ENCODE measurements around the gene MOSPD3.

DNA sequence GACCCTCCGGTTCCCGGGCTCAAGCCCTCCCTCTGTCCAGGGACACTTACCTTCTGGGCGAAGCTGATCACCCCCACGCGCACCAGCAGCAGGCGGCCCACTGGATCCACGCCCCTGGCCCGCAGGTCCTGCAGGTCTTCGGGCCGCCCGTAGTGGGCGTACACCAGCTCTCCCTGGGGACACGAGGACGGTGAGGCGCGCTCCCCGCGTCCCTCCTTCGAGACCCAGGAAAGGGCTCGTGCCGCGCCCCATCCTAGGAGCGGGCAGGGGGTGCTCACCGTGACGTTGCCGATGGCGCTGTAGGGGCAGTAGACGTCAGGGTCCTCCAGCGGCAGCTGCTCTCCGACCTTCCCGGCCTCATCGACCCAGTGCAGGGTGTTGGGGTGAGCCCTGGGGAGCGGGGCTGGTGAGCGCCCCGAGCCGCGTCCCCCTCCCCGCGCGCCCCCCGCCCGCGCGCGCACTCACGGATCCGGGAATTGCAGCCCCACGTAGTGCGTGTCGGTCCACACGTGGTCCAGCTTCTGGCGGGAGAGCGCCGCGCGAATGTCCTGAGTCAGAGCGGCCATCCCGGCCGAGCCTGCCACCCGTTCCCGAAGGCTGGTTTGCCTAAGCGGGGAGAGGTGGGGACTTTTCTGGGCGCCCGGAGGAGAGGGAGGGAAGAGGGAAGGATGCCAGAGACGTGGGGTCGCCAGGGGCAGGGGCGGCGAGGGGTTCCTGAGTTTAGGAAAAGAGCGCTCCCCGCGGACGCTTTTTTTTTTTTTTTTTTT is 20.8 kb downstream of the MOSPD3 start:
- TF ChIP-seq SUZ12 (IDR thresholded peaks at IDR 0.05; ENCODE audit: low read length) = no peak
- TF ChIP-seq RNF2 (IDR thresholded peaks at IDR 0.05; ENCODE audit: borderline replicate concordance, low read depth, low read length, missing control alignments, poor library complexity, severe bottlenecking) = peak; percentile 36
- no peak for TF ChIP-seq BRCA1 (IDR thresholded peaks at IDR 0.05; ENCODE audit: low read depth, low read length)
- TF ChIP-seq CTCF (IDR thresholded peaks at IDR 0.05; ENCODE audit: control extremely low read depth in 1 of 3, insufficient read depth in 1 of 3, low read depth in 1 of 3, low read length in 3 of 3) = peak; percentile 45 to 71 (median 63)
